ENCODE measurements around the gene CORO2A. TPM values are rescaled to one million over a fixed set of nuclear protein-coding genes. Genes with fewer than 3 reads are reported as not detected.

CORO2A gene
- total and polyA plus RNA-seq, 10 donors: 1.3 to 11.0 (median 6.1) TPM

DNA sequence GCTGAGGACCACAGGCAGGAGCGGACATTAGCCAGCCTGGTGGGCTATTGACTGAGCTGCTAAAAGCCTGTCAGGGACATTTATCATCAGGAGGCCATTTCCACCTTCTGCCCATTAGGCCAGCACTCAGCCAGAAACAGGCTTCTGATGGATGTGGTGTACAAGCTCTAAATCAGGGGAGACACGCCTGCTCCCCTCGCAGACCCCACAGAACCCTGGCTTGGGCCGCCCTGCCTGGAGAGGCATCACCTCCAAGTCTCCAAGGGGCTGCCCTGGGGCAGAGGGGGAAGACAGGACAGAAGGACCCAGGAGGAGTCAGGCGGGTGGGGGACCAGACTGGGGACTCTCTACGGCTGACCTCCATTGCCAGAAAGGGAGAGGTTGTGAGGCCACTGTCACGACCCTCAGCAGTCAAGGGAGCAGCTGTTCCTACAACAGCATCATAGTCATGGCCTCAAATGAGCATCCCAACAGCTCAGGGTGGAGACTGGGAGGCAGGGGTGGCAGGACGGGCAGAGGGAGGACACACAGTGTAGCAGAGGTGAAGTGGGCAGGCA is 49.4 kb downstream of the CORO2A start:
- no peak for DNase-seq
- intact Hi-C loops (cut with DNase I; ENCODE audit: low total_unique reads): no loop called here
- WGBS, 5 donors: 84 to 95% (median 94%) methylated on average over 5 to 8 of the region's 8 CpGs
- Histone ChIP-seq H3K27me3 (replicated peaks in 1 of 7) (no peaks in the 10 kb centered on the region), H3K36me3 (peaks cover 0 to 21% (median 0%) of the 10 kb centered on the region in 6 donors), H3K9me3 (no peaks in the 10 kb centered on the region), H3K4me1 (peaks cover 0 to 32% (median 14%) of the 10 kb centered on the region in 6 donors), H3K4me3 (no peak overlapping the region), H3K27ac (peak overlapping the region in 3 of 8 donors; percentile 19 to 57 (median 51))
- TF ChIP-seq POLR2A (IDR thresholded peaks at IDR 0.05) (no peak), POLR2AphosphoS5 (IDR thresholded peaks at IDR 0.05) (no peak)
- TF ChIP-seq, protein P1, sequence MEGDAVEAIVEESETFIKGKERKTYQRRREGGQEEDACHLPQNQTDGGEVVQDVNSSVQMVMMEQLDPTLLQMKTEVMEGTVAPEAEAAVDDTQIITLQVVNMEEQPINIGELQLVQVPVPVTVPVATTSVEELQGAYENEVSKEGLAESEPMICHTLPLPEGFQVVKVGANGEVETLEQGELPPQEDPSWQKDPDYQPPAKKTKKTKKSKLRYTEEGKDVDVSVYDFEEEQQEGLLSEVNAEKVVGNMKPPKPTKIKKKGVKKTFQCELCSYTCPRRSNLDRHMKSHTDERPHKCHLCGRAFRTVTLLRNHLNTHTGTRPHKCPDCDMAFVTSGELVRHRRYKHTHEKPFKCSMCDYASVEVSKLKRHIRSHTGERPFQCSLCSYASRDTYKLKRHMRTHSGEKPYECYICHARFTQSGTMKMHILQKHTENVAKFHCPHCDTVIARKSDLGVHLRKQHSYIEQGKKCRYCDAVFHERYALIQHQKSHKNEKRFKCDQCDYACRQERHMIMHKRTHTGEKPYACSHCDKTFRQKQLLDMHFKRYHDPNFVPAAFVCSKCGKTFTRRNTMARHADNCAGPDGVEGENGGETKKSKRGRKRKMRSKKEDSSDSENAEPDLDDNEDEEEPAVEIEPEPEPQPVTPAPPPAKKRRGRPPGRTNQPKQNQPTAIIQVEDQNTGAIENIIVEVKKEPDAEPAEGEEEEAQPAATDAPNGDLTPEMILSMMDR (IDR thresholded peaks at IDR 0.05 in 8 of 11, conservative IDR thresholded peaks at IDR 0.05 in 3 of 11): no peak

DNA sequence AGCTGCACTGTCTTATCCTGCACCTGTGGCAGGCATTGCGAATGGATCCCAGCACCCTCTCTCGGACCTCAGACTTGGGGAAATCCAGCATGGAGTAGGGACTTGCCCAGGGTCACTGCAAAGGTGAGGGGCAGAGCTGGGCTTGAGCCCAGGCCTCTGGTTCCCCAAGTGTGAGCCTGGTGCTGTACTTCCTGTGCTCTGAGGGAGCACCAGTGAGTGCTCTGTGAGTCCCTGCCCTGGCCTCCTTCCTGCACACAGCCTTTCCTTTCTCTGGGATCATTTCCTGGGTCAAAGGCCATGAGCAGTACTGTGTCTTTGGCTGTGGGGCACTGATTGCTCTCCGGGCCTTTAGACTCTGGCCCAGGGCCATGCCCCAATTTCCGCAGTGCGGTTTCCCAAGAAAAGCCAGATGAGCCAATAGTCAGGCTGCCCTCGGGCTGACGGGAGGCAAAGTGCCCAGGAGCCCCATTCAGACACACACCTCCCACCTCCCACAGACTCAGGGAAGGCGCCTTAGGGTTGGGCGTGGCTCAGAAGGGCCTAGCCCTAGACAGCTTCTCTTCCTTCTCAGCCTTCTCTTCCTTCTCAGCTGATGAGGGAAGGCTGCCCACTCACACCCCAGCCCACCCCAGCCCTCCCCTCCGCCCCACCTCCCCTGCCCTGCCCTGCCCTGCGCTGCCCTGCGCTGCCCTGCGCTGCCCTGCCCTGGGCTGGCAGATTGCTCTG is 50.1 kb downstream of the CORO2A start:
- Histone ChIP-seq H3K4me3 (no peak overlapping the region), H3K36me3 (peaks cover 0 to 27% (median 0%) of the 10 kb centered on the region in 6 donors), H3K27ac (peak overlapping the region in 4 of 8 donors; percentile 19 to 57 (median 42)), H3K27me3 (replicated peaks in 1 of 7) (no peaks in the 10 kb centered on the region), H3K9me3 (no peaks in the 10 kb centered on the region), H3K4me1 (peaks cover 0 to 32% (median 14%) of the 10 kb centered on the region in 6 donors)
- 59 to 74% (median 70%) methylated on average over 9 to 13 of the region's 13 CpGs for WGBS, 5 donors
- TF ChIP-seq, protein P1 (IDR thresholded peaks at IDR 0.05 in 8 of 11, conservative IDR thresholded peaks at IDR 0.05 in 3 of 11): no peak
- TF ChIP-seq POLR2AphosphoS5 (IDR thresholded peaks at IDR 0.05): peak in 2 of 3 donors; percentile 7 to 8
- DNase-seq: no peak
- intact Hi-C loops (cut with DNase I; ENCODE audit: low total_unique reads): no loop called here

DNA sequence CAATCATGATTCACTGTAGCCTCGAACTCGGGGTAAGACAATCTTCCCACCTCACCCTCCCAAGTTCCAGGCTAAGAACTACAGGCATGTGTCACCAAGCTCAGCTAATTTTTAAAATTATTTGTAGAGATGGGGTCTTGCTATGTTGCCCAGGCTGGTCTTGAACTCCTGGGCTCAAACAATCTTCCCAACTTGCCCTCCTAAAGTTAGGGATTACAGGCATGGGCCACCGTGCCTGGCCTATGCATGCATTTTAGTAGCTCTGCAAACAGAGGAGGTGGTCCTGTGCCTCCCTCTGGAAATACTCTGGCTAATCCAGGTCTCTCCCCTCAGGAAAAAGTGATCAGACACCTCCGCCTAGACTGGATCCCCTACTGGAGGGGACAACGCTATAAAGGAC is 51.9 kb downstream of the CORO2A start:
- H3K4me3 ChIP-seq: no peak overlapping the region
- no peaks in the 10 kb centered on the region for H3K9me3 ChIP-seq
- H3K27me3 ChIP-seq (replicated peaks in 1 of 7): no peaks in the 10 kb centered on the region
- 89 to 97% (median 94%) methylated on average over 5 of the region's 5 CpGs for WGBS, 5 donors
- intact Hi-C loops (cut with DNase I; ENCODE audit: low total_unique reads): no loop called here
- DNase-seq: peak; percentile 4
- H3K36me3 ChIP-seq: peaks cover 0 to 45% (median 0%) of the 10 kb centered on the region in 6 donors
- TF ChIP-seq POLR2AphosphoS5 (IDR thresholded peaks at IDR 0.05) (no peak), POLR2A (IDR thresholded peaks at IDR 0.05) (no peak)
- TF ChIP-seq, protein P1 (IDR thresholded peaks at IDR 0.05 in 8 of 11, conservative IDR thresholded peaks at IDR 0.05 in 3 of 11): no peak
- peaks cover 0 to 18% (median 4%) of the 10 kb centered on the region in 6 donors for H3K4me1 ChIP-seq
- no peak overlapping the region for H3K27ac ChIP-seq

DNA sequence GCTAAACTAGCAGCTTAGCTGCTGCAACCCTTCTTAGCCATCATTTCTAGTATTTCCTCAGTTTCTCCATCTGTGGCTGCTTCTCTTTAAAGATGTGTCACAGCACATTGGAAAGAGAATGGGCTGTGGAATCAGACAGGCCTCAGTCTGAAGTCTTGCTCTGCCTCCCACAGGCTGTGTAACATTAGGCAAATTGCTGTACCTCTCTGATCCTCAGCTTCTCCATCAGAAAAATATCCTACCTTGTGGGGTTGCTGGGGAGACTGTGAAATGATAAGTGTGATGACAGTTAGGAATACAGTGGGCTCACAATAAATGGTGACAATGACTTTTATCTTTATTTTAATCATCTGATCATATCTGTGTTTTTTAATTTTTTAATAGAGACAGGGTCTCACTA is 55.9 kb downstream of the CORO2A start:
- Histone ChIP-seq H3K36me3 (peaks cover 0 to 68% (median 0%) of the 10 kb centered on the region in 6 donors), H3K9me3 (no peaks in the 10 kb centered on the region), H3K4me1 (no peaks in the 10 kb centered on the region), H3K27ac (no peak overlapping the region), H3K4me3 (no peak overlapping the region), H3K27me3 (replicated peaks in 1 of 7) (no peaks in the 10 kb centered on the region)
- TF ChIP-seq POLR2AphosphoS5 (IDR thresholded peaks at IDR 0.05) (no peak), POLR2A (IDR thresholded peaks at IDR 0.05) (no peak)
- TF ChIP-seq, protein P1 (IDR thresholded peaks at IDR 0.05 in 8 of 11, conservative IDR thresholded peaks at IDR 0.05 in 3 of 11): no peak
- intact Hi-C loops (cut with DNase I; ENCODE audit: low total_unique reads): no loop called here
- DNase-seq: no peak

Data from spleen (tissue), 11 donors.